ENCODE results near the gene PDSS2.

Gene PDSS2

DNA sequence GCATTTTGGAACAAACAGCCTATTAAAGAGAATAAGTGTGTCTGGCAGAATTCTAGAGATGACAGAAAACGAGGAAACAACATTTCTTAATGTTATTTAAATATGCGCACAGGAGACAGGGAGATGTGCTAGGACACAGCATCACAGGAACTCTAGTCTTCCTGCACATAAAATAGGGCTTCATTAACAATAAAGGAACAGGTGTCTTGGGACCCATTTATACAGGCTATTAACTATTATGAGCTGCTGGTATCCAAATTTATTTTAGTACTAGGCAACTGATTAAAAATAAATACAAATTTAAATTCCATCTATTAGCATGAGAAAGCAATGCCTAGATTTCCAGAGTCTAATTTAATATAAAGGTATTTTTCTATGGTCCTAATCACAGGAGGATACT, 102.3 kb downstream of the PDSS2 start:
- Histone ChIP-seq H3K36me3 (no peaks in the 10 kb centered on the region), H3K27ac (no peak overlapping the region), H3K9me3 (ENCODE audit: severe bottlenecking) (no peaks in the 10 kb centered on the region), H3K4me3 (ENCODE audit: low read depth, low read length) (no peak overlapping the region), H3K27me3 (ENCODE audit: insufficient read depth, low read depth, severe bottlenecking) (no peaks in the 10 kb centered on the region)
- no peak for DNase-seq
- TF ChIP-seq, protein P1, sequence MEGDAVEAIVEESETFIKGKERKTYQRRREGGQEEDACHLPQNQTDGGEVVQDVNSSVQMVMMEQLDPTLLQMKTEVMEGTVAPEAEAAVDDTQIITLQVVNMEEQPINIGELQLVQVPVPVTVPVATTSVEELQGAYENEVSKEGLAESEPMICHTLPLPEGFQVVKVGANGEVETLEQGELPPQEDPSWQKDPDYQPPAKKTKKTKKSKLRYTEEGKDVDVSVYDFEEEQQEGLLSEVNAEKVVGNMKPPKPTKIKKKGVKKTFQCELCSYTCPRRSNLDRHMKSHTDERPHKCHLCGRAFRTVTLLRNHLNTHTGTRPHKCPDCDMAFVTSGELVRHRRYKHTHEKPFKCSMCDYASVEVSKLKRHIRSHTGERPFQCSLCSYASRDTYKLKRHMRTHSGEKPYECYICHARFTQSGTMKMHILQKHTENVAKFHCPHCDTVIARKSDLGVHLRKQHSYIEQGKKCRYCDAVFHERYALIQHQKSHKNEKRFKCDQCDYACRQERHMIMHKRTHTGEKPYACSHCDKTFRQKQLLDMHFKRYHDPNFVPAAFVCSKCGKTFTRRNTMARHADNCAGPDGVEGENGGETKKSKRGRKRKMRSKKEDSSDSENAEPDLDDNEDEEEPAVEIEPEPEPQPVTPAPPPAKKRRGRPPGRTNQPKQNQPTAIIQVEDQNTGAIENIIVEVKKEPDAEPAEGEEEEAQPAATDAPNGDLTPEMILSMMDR (IDR thresholded peaks at IDR 0.05; ENCODE audit: low read depth, low read length) = no peak

DNA sequence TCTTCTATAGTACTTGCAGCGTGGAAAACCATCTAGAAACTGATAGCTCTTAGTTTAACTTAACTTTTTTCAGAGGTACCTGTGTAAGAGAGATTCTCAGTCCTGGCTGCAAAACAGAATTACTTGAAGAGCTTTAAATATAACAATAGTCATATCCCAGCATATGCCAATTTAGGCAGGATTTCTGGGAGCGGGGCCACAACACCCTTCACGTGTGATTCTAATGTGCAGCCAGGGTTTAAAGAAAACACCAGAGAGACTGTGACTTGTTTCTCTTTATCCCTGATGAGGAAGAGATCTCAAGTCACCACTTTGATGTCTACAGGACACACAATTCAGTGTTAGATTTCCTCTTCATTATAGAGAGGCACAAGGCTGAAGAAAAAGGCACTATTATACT, 103.7 kb downstream of the PDSS2 start:
- Histone ChIP-seq H3K27ac (no peak overlapping the region), H3K4me3 (ENCODE audit: low read depth, low read length) (no peak overlapping the region), H3K27me3 (ENCODE audit: insufficient read depth, low read depth, severe bottlenecking) (no peaks in the 10 kb centered on the region), H3K9me3 (ENCODE audit: severe bottlenecking) (no peaks in the 10 kb centered on the region), H3K36me3 (no peaks in the 10 kb centered on the region)
- TF ChIP-seq, protein P1 (IDR thresholded peaks at IDR 0.05; ENCODE audit: low read depth, low read length) = no peak
- DNase-seq = no peak

GRCh38 chr6:107354451-107354850, 104.9 kb downstream of the PDSS2 start:
- Histone ChIP-seq H3K4me3 (ENCODE audit: low read depth, low read length) (no peak overlapping the region), H3K9me3 (ENCODE audit: severe bottlenecking) (no peaks in the 10 kb centered on the region), H3K27me3 (ENCODE audit: insufficient read depth, low read depth, severe bottlenecking) (no peaks in the 10 kb centered on the region), H3K36me3 (no peaks in the 10 kb centered on the region), H3K27ac (no peak overlapping the region)
- TF ChIP-seq, protein P1 (IDR thresholded peaks at IDR 0.05; ENCODE audit: low read depth, low read length) = no peak
- DNase-seq = no peak

- no peak for DNase-seq
- H3K9me3 ChIP-seq (ENCODE audit: severe bottlenecking) = no peaks in the 10 kb centered on the region
- H3K27ac ChIP-seq = no peak overlapping the region
- no peaks in the 10 kb centered on the region for H3K27me3 ChIP-seq (ENCODE audit: insufficient read depth, low read depth, severe bottlenecking)
- TF ChIP-seq, protein P1 (IDR thresholded peaks at IDR 0.05; ENCODE audit: low read depth, low read length) = no peak
- no peaks in the 10 kb centered on the region for H3K36me3 ChIP-seq
- H3K4me3 ChIP-seq (ENCODE audit: low read depth, low read length) = no peak overlapping the region
These were observed 105.5 kb downstream of the PDSS2 start for GRCh38 chr6:107353773-107354382.

- H3K36me3 ChIP-seq = no peaks in the 10 kb centered on the region
- no peak overlapping the region for H3K4me3 ChIP-seq (ENCODE audit: low read depth, low read length)
- TF ChIP-seq, protein P1 (IDR thresholded peaks at IDR 0.05; ENCODE audit: low read depth, low read length) = no peak
- H3K27ac ChIP-seq = no peak overlapping the region
- no peak for DNase-seq
- H3K9me3 ChIP-seq (ENCODE audit: severe bottlenecking) = no peaks in the 10 kb centered on the region
- H3K27me3 ChIP-seq (ENCODE audit: insufficient read depth, low read depth, severe bottlenecking) = no peaks in the 10 kb centered on the region
These were observed 111.1 kb downstream of the PDSS2 start for GRCh38 chr6:107348224-107348623.

- TF ChIP-seq, protein P1 (IDR thresholded peaks at IDR 0.05; ENCODE audit: low read depth, low read length) = no peak
- H3K36me3 ChIP-seq = no peaks in the 10 kb centered on the region
- no peaks in the 10 kb centered on the region for H3K27me3 ChIP-seq (ENCODE audit: insufficient read depth, low read depth, severe bottlenecking)
- H3K27ac ChIP-seq = no peak overlapping the region
- DNase-seq = no peak
- no peaks in the 10 kb centered on the region for H3K9me3 ChIP-seq (ENCODE audit: severe bottlenecking)
- no peak overlapping the region for H3K4me3 ChIP-seq (ENCODE audit: low read depth, low read length)
These were observed 114.0 kb downstream of the PDSS2 start for GRCh38 chr6:107345393-107345792.

Data from WERI-Rb-1 (cell line).